Glutamatergic neuron (in vitro differentiated cells): Measurements from ENCODE around the gene FRMPD4. TPM values are rescaled to one million over a fixed set of nuclear protein-coding genes. Genes with fewer than 3 reads are reported as not detected.

Experiments
- DNase-seq: peaks from one replicate; pipeline ENCODE4 v3.0.0; 2022
- H3K27ac Mint-ChIP-seq: one replicate; pipeline ENCODE4 v1.8.0; 2020; ENCODE audit warnings: mild to moderate bottlenecking, mixed read lengths, inconsistent platforms; ENCODE audit not compliant: unreplicated experiment
- H3K27me3 Mint-ChIP-seq: one replicate; pipeline ENCODE4 v1.8.0; 2020; ENCODE audit warnings: mild to moderate bottlenecking, moderate library complexity, mixed read lengths, inconsistent platforms; ENCODE audit not compliant: unreplicated experiment
- H3K36me3 Mint-ChIP-seq: one replicate; pipeline ENCODE4 v1.8.0; 2020; ENCODE audit warnings: mild to moderate bottlenecking, mixed read lengths, inconsistent platforms; ENCODE audit not compliant: unreplicated experiment
- H3K4me1 Mint-ChIP-seq: one replicate; pipeline ENCODE4 v1.8.0; 2020; ENCODE audit warnings: mild to moderate bottlenecking, low read depth, mixed read lengths, inconsistent platforms; ENCODE audit not compliant: unreplicated experiment
- H3K4me3 Mint-ChIP-seq: one replicate; pipeline ENCODE4 v1.8.0; 2020; ENCODE audit warnings: mild to moderate bottlenecking, mixed read lengths, inconsistent platforms; ENCODE audit not compliant: unreplicated experiment
- H3K9me3 Mint-ChIP-seq: one replicate; pipeline ENCODE4 v1.8.0; 2020; ENCODE audit warnings: mild to moderate bottlenecking, moderate library complexity, mixed read lengths, inconsistent platforms; ENCODE audit not compliant: unreplicated experiment
- total RNA-seq: library from RNA; stranded (reverse); fragmentation: NEBNext Ultra II Directional; extraction: Animal tissue kit (Norgen Biotek cat#: 25700); gene quantifications from one replicate; pipeline ENCODE4 v1.2.1, GENCODE V29; 2021; ENCODE audit not compliant: unreplicated experiment
- TF ChIP-seq, protein P1 (sequence below): fragments of 200-600 bp; sonication (generic); IDR thresholded peaks from one replicate; pipeline ENCODE4 v1.5.0; 2021; ENCODE audit not compliant: partially characterized antibody, unreplicated experiment

Gene FRMPD4
- total RNA-seq, 1 donor from 2014 or later, result 6.2 TPM

DNA sequence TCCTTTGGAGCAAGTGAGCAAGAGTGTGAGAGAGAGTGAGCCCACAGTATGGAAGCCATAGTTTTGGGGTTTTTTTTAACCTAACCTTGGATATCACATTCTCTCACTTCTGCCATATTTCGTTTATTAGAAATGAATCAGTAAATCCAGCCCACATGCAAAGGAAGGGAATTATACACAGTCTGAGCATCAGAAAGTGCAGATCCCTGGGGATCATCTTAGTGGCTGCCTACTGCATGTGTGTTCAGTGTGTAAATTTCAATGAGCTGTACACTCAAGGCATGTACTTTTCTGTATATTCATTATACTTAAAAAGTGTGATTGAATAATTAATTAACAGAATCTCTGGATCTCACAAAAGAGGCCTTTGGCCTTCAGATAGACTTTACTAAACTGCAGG is 519.2 kb downstream of the FRMPD4 start:
- Mint-ChIP-seq H3K4me3 (no peak overlapping the region), H3K27me3 (no peaks in the 10 kb centered on the region), H3K9me3 (no peaks in the 10 kb centered on the region), H3K36me3 (no peaks in the 10 kb centered on the region), H3K27ac (no peak overlapping the region), H3K4me1 (no peaks in the 10 kb centered on the region)
- TF ChIP-seq, protein P1, sequence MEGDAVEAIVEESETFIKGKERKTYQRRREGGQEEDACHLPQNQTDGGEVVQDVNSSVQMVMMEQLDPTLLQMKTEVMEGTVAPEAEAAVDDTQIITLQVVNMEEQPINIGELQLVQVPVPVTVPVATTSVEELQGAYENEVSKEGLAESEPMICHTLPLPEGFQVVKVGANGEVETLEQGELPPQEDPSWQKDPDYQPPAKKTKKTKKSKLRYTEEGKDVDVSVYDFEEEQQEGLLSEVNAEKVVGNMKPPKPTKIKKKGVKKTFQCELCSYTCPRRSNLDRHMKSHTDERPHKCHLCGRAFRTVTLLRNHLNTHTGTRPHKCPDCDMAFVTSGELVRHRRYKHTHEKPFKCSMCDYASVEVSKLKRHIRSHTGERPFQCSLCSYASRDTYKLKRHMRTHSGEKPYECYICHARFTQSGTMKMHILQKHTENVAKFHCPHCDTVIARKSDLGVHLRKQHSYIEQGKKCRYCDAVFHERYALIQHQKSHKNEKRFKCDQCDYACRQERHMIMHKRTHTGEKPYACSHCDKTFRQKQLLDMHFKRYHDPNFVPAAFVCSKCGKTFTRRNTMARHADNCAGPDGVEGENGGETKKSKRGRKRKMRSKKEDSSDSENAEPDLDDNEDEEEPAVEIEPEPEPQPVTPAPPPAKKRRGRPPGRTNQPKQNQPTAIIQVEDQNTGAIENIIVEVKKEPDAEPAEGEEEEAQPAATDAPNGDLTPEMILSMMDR, result no peak
- DNase-seq, result no peak

DNA sequence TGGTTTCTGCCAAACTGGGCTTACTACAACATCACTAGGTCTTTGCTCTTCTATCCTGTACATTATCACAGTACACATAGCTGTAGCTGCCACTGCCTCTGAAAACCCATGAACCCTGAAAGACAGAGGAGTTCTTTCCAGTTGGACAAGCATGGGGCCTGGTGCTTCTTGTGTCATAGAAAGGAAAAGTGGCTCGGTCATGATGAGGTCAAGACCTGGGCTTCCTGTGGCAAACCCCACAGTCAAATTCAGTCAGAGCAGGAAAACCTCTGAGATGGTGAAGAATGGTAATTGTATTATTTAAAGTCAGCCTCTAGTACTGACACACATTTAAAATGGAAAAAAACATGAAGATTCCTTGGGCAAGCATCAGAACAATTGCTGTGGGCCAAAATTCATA is 519.6 kb downstream of the FRMPD4 start:
- no peak overlapping the region for H3K4me3 Mint-ChIP-seq
- H3K27ac Mint-ChIP-seq, result no peak overlapping the region
- no peaks in the 10 kb centered on the region for H3K27me3 Mint-ChIP-seq
- no peaks in the 10 kb centered on the region for H3K36me3 Mint-ChIP-seq
- TF ChIP-seq, protein P1, result no peak
- DNase-seq, result no peak
- no peaks in the 10 kb centered on the region for H3K4me1 Mint-ChIP-seq
- H3K9me3 Mint-ChIP-seq, result no peaks in the 10 kb centered on the region

DNA sequence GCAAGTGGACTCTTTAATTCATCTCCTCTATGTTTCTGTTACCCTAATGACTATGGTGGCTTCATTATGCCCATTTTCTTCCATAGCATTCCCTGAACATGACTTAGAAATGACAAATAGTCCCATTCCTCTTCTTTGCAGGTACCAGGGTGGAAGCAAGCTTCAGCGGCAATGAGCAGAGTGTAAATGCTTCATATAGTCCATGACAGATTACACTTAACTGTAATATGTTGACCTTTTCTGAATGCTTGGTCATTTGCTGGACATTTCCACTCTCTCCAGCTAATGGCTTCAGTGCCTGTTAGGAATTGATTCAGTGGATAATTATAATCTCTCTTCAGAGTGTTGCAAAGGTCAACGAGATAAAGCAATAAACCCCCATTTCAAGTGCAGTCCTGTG is 523.2 kb downstream of the FRMPD4 start:
- H3K4me3 Mint-ChIP-seq, result no peak overlapping the region
- no peak for DNase-seq
- H3K27me3 Mint-ChIP-seq, result no peaks in the 10 kb centered on the region
- H3K4me1 Mint-ChIP-seq, result no peaks in the 10 kb centered on the region
- TF ChIP-seq, protein P1, result no peak
- no peak overlapping the region for H3K27ac Mint-ChIP-seq
- no peaks in the 10 kb centered on the region for H3K36me3 Mint-ChIP-seq
- no peaks in the 10 kb centered on the region for H3K9me3 Mint-ChIP-seq

- H3K27me3 Mint-ChIP-seq, result no peaks in the 10 kb centered on the region
- TF ChIP-seq, protein P1, result no peak
- H3K36me3 Mint-ChIP-seq, result no peaks in the 10 kb centered on the region
- no peaks in the 10 kb centered on the region for H3K4me1 Mint-ChIP-seq
- no peaks in the 10 kb centered on the region for H3K9me3 Mint-ChIP-seq
- no peak overlapping the region for H3K27ac Mint-ChIP-seq
- DNase-seq, result no peak
- no peak overlapping the region for H3K4me3 Mint-ChIP-seq
These were observed 534.3 kb downstream of the FRMPD4 start for GRCh38 chrX:12672367-12673106.

DNA sequence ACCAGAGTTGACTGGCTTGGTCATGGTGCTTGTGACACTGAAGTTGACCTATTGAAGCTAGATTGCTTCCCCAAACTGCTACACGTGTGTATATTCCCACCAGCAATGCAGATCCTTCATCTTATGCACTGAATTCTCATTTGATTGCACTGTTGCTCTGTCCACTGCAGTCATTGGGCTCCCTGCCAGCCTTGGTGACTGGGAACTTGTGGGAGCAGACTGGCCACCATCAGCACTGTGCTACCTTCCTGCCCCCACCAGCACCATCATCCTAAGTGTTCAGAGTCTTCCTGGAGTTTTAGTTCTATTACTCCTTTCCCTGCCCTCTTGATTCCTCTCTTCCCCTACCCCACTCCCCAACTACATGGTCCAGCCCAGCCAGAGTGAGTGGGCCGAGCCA is 535.2 kb downstream of the FRMPD4 start:
- TF ChIP-seq, protein P1, result no peak
- no peaks in the 10 kb centered on the region for H3K27me3 Mint-ChIP-seq
- no peaks in the 10 kb centered on the region for H3K36me3 Mint-ChIP-seq
- no peaks in the 10 kb centered on the region for H3K9me3 Mint-ChIP-seq
- no peak for DNase-seq
- no peak overlapping the region for H3K27ac Mint-ChIP-seq
- no peak overlapping the region for H3K4me3 Mint-ChIP-seq
- no peaks in the 10 kb centered on the region for H3K4me1 Mint-ChIP-seq
